Activated gamma-delta T cell treated with anti-CD3 and anti-CD28 coated beads, Interleukin-2, amount 50 U/mL, for 16 hours (primary cell): ENCODE measurements around the gene ILDR1.

Experiments used
- DNase-seq: peaks from one replicate; pipeline ENCODE4 v3.0.0-alpha.2; 2020; ENCODE audit warnings: low read depth

Gene ILDR1

GRCh38 chr3:121992601-121993560, 29.2 kb downstream of the ILDR1 start:
- DNase-seq: no peak

GRCh38 chr3:121989943-121990342, 32.1 kb downstream of the ILDR1 start:
- no peak for DNase-seq

- no peak for DNase-seq
These were observed 33.9 kb downstream of the ILDR1 start for GRCh38 chr3:121988146-121988545.

GRCh38 chr3:121985846-121986245, 36.2 kb downstream of the ILDR1 start:
- no peak for DNase-seq

- DNase-seq: no peak
These were observed 40.6 kb downstream of the ILDR1 start for GRCh38 chr3:121981473-121981872.

- no peak for DNase-seq
These were observed 41.6 kb downstream of the ILDR1 start for GRCh38 chr3:121980450-121980796.

GRCh38 chr3:121979734-121980449, 42.2 kb downstream of the ILDR1 start:
- DNase-seq: no peak

- no peak for DNase-seq
These were observed 42.8 kb downstream of the ILDR1 start for GRCh38 chr3:121979246-121979645.

GRCh38 chr3:121976727-121977126, 45.3 kb downstream of the ILDR1 start:
- DNase-seq: no peak

GRCh38 chr3:121975702-121976302, 46.2 kb downstream of the ILDR1 start:
- no peak for DNase-seq

GRCh38 chr3:121974601-121975111, 47.4 kb downstream of the ILDR1 start:
- no peak for DNase-seq

- DNase-seq: no peak
These were observed 52.0 kb downstream of the ILDR1 start for GRCh38 chr3:121970047-121970446.

GRCh38 chr3:121969631-121970030, 52.4 kb downstream of the ILDR1 start:
- no peak for DNase-seq

GRCh38 chr3:121963608-121964007, 58.4 kb downstream of the ILDR1 start:
- DNase-seq: no peak

GRCh38 chr3:121962443-121962842, 59.6 kb downstream of the ILDR1 start:
- DNase-seq: no peak

- DNase-seq: no peak
These were observed 60.8 kb downstream of the ILDR1 start for GRCh38 chr3:121961283-121961682.

- no peak for DNase-seq
These were observed 63.2 kb downstream of the ILDR1 start for GRCh38 chr3:121958801-121959200.

GRCh38 chr3:121957674-121958415, 64.2 kb downstream of the ILDR1 start:
- DNase-seq: no peak

GRCh38 chr3:121956363-121956762, 65.7 kb downstream of the ILDR1 start:
- DNase-seq: no peak

GRCh38 chr3:121951291-121951919, 70.6 kb downstream of the ILDR1 start:
- no peak for DNase-seq

GRCh38 chr3:121948641-121949040, 73.4 kb downstream of the ILDR1 start:
- no peak for DNase-seq
